GM12864 (cell line): ENCODE results near the gene SEMA3F.

Experiments
- DNase-seq: peaks from one replicate; pipeline ENCODE4 v3.0.0-alpha.2; 2011; ENCODE audit warnings: low read depth
- H3K4me3 ChIP-seq: 2 replicates; pipeline ENCODE4 v1.5.1; 2011; ENCODE audit warnings: mild to moderate bottlenecking, low read depth, low read length, control low read depth
- CTCF ChIP-seq: IDR thresholded peaks from 2 replicates; pipeline ENCODE4 v1.5.1; 2011; ENCODE audit warnings: low read depth, mild to moderate bottlenecking, moderate library complexity, low read length, control low read depth, inconsistent platforms; ENCODE audit errors: missing control alignments

SEMA3F gene

GRCh38 chr3:50124800-50125178 is 30.3 kb upstream of the SEMA3F start:
- DNase-seq = no peak
- H3K4me3 ChIP-seq = no peak overlapping the region
- TF ChIP-seq CTCF = no peak

- H3K4me3 ChIP-seq = no peak overlapping the region
- no peak for TF ChIP-seq CTCF
- no peak for DNase-seq
These were observed 29.4 kb upstream of the SEMA3F start for GRCh38 chr3:50125541-50126286.

GRCh38 chr3:50126287-50127211 is 28.6 kb upstream of the SEMA3F start:
- no peak overlapping the region for H3K4me3 ChIP-seq
- DNase-seq = no peak
- no peak for TF ChIP-seq CTCF

GRCh38 chr3:50127251-50127691 is 27.9 kb upstream of the SEMA3F start:
- no peak for TF ChIP-seq CTCF
- DNase-seq = no peak
- no peak overlapping the region for H3K4me3 ChIP-seq

- no peak for TF ChIP-seq CTCF
- H3K4me3 ChIP-seq = no peak overlapping the region
- DNase-seq = no peak
These were observed 27.1 kb upstream of the SEMA3F start for GRCh38 chr3:50128001-50128400.

DNA sequence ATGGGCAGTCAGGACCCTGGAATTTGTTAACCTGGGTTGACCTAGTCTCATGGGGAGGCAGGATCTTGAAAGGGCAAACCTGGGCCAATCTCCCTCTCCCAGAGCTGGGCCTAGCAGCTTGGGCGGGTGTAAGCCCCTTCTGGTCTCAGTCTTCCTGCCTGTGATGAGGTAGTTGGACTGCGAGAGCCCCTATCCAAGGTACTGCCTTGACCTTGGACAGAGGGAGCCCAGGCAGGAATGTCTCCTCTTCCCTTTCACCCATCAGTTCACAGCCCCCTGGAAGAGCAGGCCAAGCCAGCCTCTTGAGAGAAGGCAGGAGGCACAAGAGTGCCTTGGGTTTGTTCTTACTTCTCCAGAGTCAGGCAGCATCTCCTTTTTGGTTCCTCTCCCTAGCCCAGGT is 24.7 kb upstream of the SEMA3F start:
- TF ChIP-seq CTCF = no peak
- DNase-seq = no peak
- H3K4me3 ChIP-seq = no peak overlapping the region
